ENCODE results near the gene SELENOI.

GRCh38 chr2:26345545-26346453, at the start of gene SELENOI:
- TF ChIP-seq, protein P1, sequence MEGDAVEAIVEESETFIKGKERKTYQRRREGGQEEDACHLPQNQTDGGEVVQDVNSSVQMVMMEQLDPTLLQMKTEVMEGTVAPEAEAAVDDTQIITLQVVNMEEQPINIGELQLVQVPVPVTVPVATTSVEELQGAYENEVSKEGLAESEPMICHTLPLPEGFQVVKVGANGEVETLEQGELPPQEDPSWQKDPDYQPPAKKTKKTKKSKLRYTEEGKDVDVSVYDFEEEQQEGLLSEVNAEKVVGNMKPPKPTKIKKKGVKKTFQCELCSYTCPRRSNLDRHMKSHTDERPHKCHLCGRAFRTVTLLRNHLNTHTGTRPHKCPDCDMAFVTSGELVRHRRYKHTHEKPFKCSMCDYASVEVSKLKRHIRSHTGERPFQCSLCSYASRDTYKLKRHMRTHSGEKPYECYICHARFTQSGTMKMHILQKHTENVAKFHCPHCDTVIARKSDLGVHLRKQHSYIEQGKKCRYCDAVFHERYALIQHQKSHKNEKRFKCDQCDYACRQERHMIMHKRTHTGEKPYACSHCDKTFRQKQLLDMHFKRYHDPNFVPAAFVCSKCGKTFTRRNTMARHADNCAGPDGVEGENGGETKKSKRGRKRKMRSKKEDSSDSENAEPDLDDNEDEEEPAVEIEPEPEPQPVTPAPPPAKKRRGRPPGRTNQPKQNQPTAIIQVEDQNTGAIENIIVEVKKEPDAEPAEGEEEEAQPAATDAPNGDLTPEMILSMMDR (conservative IDR thresholded peaks at IDR 0.05; ENCODE audit: low read depth, low read length): no peak
- TF ChIP-seq MAFK (IDR thresholded peaks at IDR 0.05; ENCODE audit: low read depth, low read length): 0 out of 2 replicates have a peak, but pooled peaks have one; percentile 7
- TF ChIP-seq POLR2A (IDR thresholded peaks at IDR 0.05; ENCODE audit: low read depth, low read length): peak; percentile 84
- TF ChIP-seq CEBPB (IDR thresholded peaks at IDR 0.05; ENCODE audit: low read depth, low read length): peak; percentile 43; the same call in 1 of the 2 replicates
